ENCODE results near the gene SAP25.
"Not testable (repeated sequence)": the region's sequence is repeated elsewhere in the genome, so short reads cannot be mapped to it uniquely, and the experiment has no call there.

SAP25 gene

DNA sequence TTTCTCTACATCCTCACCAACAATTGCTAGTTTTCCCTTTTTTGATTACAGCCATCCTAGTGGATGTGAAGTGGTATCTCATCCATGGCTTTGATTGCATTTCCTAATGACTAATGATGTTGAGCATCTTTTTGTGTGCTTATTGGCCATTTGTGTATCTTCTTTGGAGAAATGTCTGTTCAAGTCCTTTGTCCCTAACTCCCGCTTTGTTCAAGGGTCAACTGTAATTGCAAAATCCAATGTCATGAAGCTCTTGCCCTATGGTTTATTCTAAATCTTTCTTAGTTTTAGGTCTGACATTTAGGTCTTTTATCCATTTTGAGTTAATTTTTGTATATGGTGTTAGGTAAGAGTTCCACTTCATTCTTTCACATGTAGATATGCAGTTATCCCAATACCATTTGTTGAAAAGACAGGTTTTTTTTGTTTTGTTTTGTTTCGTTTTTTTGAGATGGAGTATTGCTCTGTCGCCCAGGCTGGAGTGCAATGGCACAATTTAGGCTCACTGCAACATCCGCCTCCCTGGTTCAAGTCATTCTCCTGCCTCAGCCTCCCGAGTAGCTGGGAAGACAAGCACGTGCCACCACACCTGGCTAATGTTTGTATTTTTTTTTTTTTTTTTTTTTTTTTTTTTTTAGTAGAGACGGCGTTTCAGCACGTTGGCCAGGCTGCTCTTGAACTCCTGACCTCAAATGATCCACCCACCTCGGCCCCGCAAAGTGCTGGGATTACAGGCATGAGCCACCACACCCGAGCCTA, 45.4 kb downstream of the SAP25 start:
- DNase-seq: not testable (repeated sequence)

DNA sequence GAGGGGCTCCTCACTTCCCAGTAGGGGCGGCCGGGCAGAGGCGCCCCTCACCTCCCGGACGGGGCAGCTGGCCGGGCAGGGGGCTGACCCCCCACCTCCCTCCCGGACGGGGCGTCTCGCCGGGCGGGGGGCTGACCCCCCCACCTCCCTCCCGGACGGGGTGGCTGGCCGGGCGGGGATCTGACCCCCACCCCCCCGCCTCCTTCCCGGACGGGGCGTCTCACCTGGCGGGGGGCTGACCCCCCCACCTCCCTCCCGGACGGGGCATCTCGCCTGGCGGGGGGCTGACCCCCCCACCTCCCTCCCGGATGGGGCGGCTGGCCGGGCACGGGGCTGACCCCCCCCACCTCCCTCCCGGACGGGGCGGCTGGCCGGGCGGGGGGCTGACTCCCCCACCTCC, 50.5 kb downstream of the SAP25 start:
- DNase-seq: not testable (repeated sequence)

All from GF-D8 (cell line).